ENCODE measurements around the gene STMN3.
"Not testable (repeated sequence)": the region's sequence is repeated elsewhere in the genome, so short reads cannot be mapped to it uniquely, and the experiment has no call there.

STMN3 gene

GRCh38 chr20:63635431-63636141 is 17.6 kb downstream of the STMN3 start:
- DNase-seq (ENCODE audit: low spot score) = no peak

GRCh38 chr20:63633732-63634131 is 19.5 kb downstream of the STMN3 start:
- DNase-seq (ENCODE audit: low spot score) = no peak

GRCh38 chr20:63631426-63631825 is 21.8 kb downstream of the STMN3 start:
- peak; percentile 82 for DNase-seq (ENCODE audit: low spot score)

- not testable (repeated sequence) for DNase-seq (ENCODE audit: low spot score)
Observed at GRCh38 chr20:63630956-63631355, 22.3 kb downstream of the STMN3 start.

GRCh38 chr20:63628246-63628975 is 24.8 kb downstream of the STMN3 start:
- DNase-seq (ENCODE audit: low spot score) = peak; percentile 88

GRCh38 chr20:63627751-63628245 is 25.4 kb downstream of the STMN3 start:
- no peak for DNase-seq (ENCODE audit: low spot score)

- DNase-seq (ENCODE audit: low spot score) = peak; percentile 96
Observed at GRCh38 chr20:63627129-63627750, 26.0 kb downstream of the STMN3 start.

GRCh38 chr20:63626424-63627128 is 26.6 kb downstream of the STMN3 start, which contains the start of gene GMEB2:
GMEB2 (minus strand) TSS chr20:63627101; CDS start chr20:63619397, 7,704 bp downstream.
- no peak for DNase-seq (ENCODE audit: low spot score)

- DNase-seq (ENCODE audit: low spot score) = peak; percentile 48
Observed at GRCh38 chr20:63625771-63626423, 27.3 kb downstream of the STMN3 start.

GRCh38 chr20:63624486-63624885 is 28.7 kb downstream of the STMN3 start:
- no peak for DNase-seq (ENCODE audit: low spot score)

GRCh38 chr20:63622732-63623131 is 30.5 kb downstream of the STMN3 start:
- DNase-seq (ENCODE audit: low spot score) = no peak

GRCh38 chr20:63622096-63622495 is 31.1 kb downstream of the STMN3 start:
- no peak for DNase-seq (ENCODE audit: low spot score)

GRCh38 chr20:63620991-63621390 is 32.2 kb downstream of the STMN3 start:
- no peak for DNase-seq (ENCODE audit: low spot score)

GRCh38 chr20:63619505-63619904 is 33.7 kb downstream of the STMN3 start:
- no peak for DNase-seq (ENCODE audit: low spot score)

GRCh38 chr20:63619086-63619485 is 34.1 kb downstream of the STMN3 start:
- DNase-seq (ENCODE audit: low spot score) = no peak

- no peak for DNase-seq (ENCODE audit: low spot score)
Observed at GRCh38 chr20:63618291-63618980, 34.8 kb downstream of the STMN3 start.

GRCh38 chr20:63617876-63618265 is 35.4 kb downstream of the STMN3 start:
- no peak for DNase-seq (ENCODE audit: low spot score)

- DNase-seq (ENCODE audit: low spot score) = peak; percentile 80
Observed at GRCh38 chr20:63617092-63617875, 35.9 kb downstream of the STMN3 start.

GRCh38 chr20:63613863-63614594 is 39.2 kb downstream of the STMN3 start:
- not testable (repeated sequence) for DNase-seq (ENCODE audit: low spot score)
